ENCODE results near the gene SIDT2. TPM values are rescaled to one million over a fixed set of nuclear protein-coding genes. Genes with fewer than 3 reads are reported as not detected.
A peak's percentile ranks its signal among the peaks of the same experiment; 100 is the strongest.

The SIDT2 gene
- polyA plus RNA-seq, 1 donor from 2014 or later = 11.1 TPM

- H3K4me3 ChIP-seq (ENCODE audit: low read length) = peak overlapping the region; percentile 88
- H3K9me2 ChIP-seq (ENCODE audit: insufficient read depth, low read length) = no peaks in the 10 kb centered on the region
- H3K4me2 ChIP-seq (ENCODE audit: low read length) = peak overlapping the region; percentile 81
- TF ChIP-seq SMC3 (conservative IDR thresholded peaks at IDR 0.05; ENCODE audit: poor library complexity) = peak; percentile 30
- TF ChIP-seq TAF1 (IDR thresholded peaks at IDR 0.05; ENCODE audit: low read depth) = no peak
- TF ChIP-seq, protein P1, sequence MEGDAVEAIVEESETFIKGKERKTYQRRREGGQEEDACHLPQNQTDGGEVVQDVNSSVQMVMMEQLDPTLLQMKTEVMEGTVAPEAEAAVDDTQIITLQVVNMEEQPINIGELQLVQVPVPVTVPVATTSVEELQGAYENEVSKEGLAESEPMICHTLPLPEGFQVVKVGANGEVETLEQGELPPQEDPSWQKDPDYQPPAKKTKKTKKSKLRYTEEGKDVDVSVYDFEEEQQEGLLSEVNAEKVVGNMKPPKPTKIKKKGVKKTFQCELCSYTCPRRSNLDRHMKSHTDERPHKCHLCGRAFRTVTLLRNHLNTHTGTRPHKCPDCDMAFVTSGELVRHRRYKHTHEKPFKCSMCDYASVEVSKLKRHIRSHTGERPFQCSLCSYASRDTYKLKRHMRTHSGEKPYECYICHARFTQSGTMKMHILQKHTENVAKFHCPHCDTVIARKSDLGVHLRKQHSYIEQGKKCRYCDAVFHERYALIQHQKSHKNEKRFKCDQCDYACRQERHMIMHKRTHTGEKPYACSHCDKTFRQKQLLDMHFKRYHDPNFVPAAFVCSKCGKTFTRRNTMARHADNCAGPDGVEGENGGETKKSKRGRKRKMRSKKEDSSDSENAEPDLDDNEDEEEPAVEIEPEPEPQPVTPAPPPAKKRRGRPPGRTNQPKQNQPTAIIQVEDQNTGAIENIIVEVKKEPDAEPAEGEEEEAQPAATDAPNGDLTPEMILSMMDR (IDR thresholded peaks at IDR 0.05; ENCODE audit: poor library complexity, severe bottlenecking) = peak; percentile 45
- peak overlapping the region; percentile 94 for H3K27ac ChIP-seq (ENCODE audit: low read length)
- peaks cover 9% of the 10 kb centered on the region for H4K20me1 ChIP-seq (ENCODE audit: insufficient read depth)
- no peaks in the 10 kb centered on the region for H3K36me3 ChIP-seq (ENCODE audit: insufficient read depth, low read length)
- H2AFZ ChIP-seq (ENCODE audit: low read depth, low read length) = no peak overlapping the region
- H3K9me3 ChIP-seq (ENCODE audit: low read length) = no peaks in the 10 kb centered on the region
- H3K9ac ChIP-seq (ENCODE audit: low read length) = peak overlapping the region; percentile 91
- no peaks in the 10 kb centered on the region for H3F3A ChIP-seq (ENCODE audit: insufficient read depth, low read length, poor library complexity, severe bottlenecking)
- peaks cover 56% of the 10 kb centered on the region for H3K79me2 ChIP-seq (replicated peaks; ENCODE audit: insufficient read depth, low read length)
- no peaks in the 10 kb centered on the region for H3K27me3 ChIP-seq (ENCODE audit: insufficient read depth, low read depth, low read length)
These were observed 33.2 kb upstream of the SIDT2 start for GRCh38 chr11:117145393-117145761.

DNA sequence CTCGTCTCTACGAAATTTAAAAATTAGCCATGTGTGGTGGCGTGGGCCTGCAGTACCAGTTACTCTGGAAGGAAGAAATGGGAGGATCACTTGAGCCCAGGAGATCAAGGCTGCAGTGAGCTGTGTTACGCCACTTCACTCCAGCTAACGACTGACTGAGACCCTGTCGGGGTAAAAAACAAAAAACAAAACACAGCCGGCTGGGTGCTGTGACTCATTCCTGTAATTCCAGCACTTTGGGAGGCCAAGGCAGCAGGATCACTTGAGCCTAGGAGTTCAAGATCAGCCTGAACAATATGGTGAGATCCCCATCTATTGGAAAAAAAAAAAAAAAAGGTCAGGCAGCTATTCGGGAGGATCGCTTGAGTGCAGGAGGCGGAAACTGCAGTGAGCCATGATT, 32.0 kb upstream of the SIDT2 start:
- Histone ChIP-seq H3K4me3 (ENCODE audit: low read length) (peak overlapping the region; percentile 88), H3K27me3 (ENCODE audit: insufficient read depth, low read depth, low read length) (no peaks in the 10 kb centered on the region), H3K9me3 (ENCODE audit: low read length) (no peaks in the 10 kb centered on the region), H3F3A (ENCODE audit: insufficient read depth, low read length, poor library complexity, severe bottlenecking) (no peaks in the 10 kb centered on the region), H3K9ac (ENCODE audit: low read length) (no peak overlapping the region), H4K20me1 (ENCODE audit: insufficient read depth) (peaks cover 9% of the 10 kb centered on the region), H3K4me2 (ENCODE audit: low read length) (no peak overlapping the region), H3K36me3 (ENCODE audit: insufficient read depth, low read length) (no peaks in the 10 kb centered on the region), H2AFZ (ENCODE audit: low read depth, low read length) (no peak overlapping the region), H3K27ac (ENCODE audit: low read length) (no peak overlapping the region), H3K79me2 (replicated peaks; ENCODE audit: insufficient read depth, low read length) (peaks cover 62% of the 10 kb centered on the region), H3K9me2 (ENCODE audit: insufficient read depth, low read length) (no peaks in the 10 kb centered on the region)
- TF ChIP-seq EZH2 (IDR thresholded peaks at IDR 0.05; ENCODE audit: borderline replicate concordance, insufficient read depth, low read length, poor library complexity, severe bottlenecking) (no peak), RAD21 (conservative IDR thresholded peaks at IDR 0.05) (no peak), POLR2AphosphoS5 (IDR thresholded peaks at IDR 0.05) (no peak), EP300 (conservative IDR thresholded peaks at IDR 0.05; ENCODE audit: poor library complexity, severe bottlenecking) (no peak), MXI1 (conservative IDR thresholded peaks at IDR 0.05; ENCODE audit: poor library complexity, severe bottlenecking) (no peak), SMC3 (conservative IDR thresholded peaks at IDR 0.05; ENCODE audit: poor library complexity) (no peak), TAF1 (IDR thresholded peaks at IDR 0.05; ENCODE audit: low read depth) (no peak)
- TF ChIP-seq, protein P2, sequence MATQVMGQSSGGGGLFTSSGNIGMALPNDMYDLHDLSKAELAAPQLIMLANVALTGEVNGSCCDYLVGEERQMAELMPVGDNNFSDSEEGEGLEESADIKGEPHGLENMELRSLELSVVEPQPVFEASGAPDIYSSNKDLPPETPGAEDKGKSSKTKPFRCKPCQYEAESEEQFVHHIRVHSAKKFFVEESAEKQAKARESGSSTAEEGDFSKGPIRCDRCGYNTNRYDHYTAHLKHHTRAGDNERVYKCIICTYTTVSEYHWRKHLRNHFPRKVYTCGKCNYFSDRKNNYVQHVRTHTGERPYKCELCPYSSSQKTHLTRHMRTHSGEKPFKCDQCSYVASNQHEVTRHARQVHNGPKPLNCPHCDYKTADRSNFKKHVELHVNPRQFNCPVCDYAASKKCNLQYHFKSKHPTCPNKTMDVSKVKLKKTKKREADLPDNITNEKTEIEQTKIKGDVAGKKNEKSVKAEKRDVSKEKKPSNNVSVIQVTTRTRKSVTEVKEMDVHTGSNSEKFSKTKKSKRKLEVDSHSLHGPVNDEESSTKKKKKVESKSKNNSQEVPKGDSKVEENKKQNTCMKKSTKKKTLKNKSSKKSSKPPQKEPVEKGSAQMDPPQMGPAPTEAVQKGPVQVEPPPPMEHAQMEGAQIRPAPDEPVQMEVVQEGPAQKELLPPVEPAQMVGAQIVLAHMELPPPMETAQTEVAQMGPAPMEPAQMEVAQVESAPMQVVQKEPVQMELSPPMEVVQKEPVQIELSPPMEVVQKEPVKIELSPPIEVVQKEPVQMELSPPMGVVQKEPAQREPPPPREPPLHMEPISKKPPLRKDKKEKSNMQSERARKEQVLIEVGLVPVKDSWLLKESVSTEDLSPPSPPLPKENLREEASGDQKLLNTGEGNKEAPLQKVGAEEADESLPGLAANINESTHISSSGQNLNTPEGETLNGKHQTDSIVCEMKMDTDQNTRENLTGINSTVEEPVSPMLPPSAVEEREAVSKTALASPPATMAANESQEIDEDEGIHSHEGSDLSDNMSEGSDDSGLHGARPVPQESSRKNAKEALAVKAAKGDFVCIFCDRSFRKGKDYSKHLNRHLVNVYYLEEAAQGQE (IDR thresholded peaks at IDR 0.05; ENCODE audit: borderline replicate concordance) = no peak
- TF ChIP-seq, protein P1 (IDR thresholded peaks at IDR 0.05; ENCODE audit: poor library complexity, severe bottlenecking) = no peak

Data from neural cell (in vitro differentiated cells).